Upper lobe of left lung (tissue), 6 donors: Measurements from ENCODE around the gene ADIPOR1. TPM values are rescaled to one million over a fixed set of nuclear protein-coding genes. Genes with fewer than 3 reads are reported as not detected.
A peak's percentile ranks its signal among the peaks of the same experiment; 100 is the strongest.
"Not testable (repeated sequence)": the region's sequence is repeated elsewhere in the genome, so short reads cannot be mapped to it uniquely, and the experiment has no call there.

ENCODE experiments used
- ATAC-seq, 2 donors: fragments of 200-7000 bp; cut with Tn5 transposase; one replicate each; pipeline ENCODE4 v1.9.1; 2022; ENCODE audit warnings: mild to moderate bottlenecking in 2 of 2, moderate library complexity in 2 of 2; ENCODE audit not compliant: low FRiP score in 2 of 2
- DNase-seq, 2 donors: peaks; one replicate each; pipeline ENCODE4 v3.0.0-alpha.2; 2019 to 2020
- H3K27ac ChIP-seq, 4 donors: fragments of 200-600 bp; sonication (generic); one replicate each; pipeline ENCODE4 v1.5.1; 2016 to 2019
- H3K27me3 ChIP-seq, 4 donors: fragments of 200-600 bp; sonication (generic); one replicate each; pipeline ENCODE4 v1.5.1; 2017 to 2019
- H3K36me3 ChIP-seq, 4 donors: fragments of 200-600 bp; sonication (generic); one replicate each; pipeline ENCODE4 v1.5.1; 2016 to 2019
- H3K4me1 ChIP-seq, 4 donors: fragments of 200-600 bp; sonication (generic); one replicate each; pipeline ENCODE4 v1.5.1; 2018 to 2019
- H3K4me3 ChIP-seq, 4 donors: fragments of 200-600 bp; sonication (generic); one replicate each; pipeline ENCODE4 v1.5.1; 2017 to 2019; ENCODE audit warnings: mild to moderate bottlenecking in 2 of 4, moderate library complexity in 1 of 4
- H3K9me3 ChIP-seq, 4 donors: fragments of 200-600 bp; sonication (generic); one replicate each; pipeline ENCODE4 v1.5.1; 2018 to 2019
- EP300 ChIP-seq, 4 donors: sonication (generic); formaldehyde crosslinking; IDR thresholded peaks; one replicate each; pipeline ENCODE4 v1.5.1; 2017; ENCODE audit warnings: antibody characterized with exemption in 4 of 4, control low read depth in 2 of 4
- POLR2A ChIP-seq, 4 donors: fragments of 450-650 bp; IDR thresholded peaks; one replicate each; pipeline ENCODE4 v1.5.1; 2016 to 2017; ENCODE audit warnings: antibody characterized with exemption in 4 of 4, mild to moderate bottlenecking in 2 of 4
- POLR2AphosphoS5 ChIP-seq, 2 donors: sonication (generic); formaldehyde crosslinking; IDR thresholded peaks; one replicate each; pipeline ENCODE4 v1.5.1; 2017; ENCODE audit warnings: antibody characterized with exemption in 2 of 2
- WGBS, 2 donors: methylation state at CpG; one replicate each; pipeline ENCODE4 v1.1.5; 2017 to 2018; 5-methylcytosine and 5-hydroxymethylcytosine counted together
- total RNA-seq, 6 donors: library from RNA; depleted of rRNA in 4 of 6; stranded (reverse); fragments of >200 nt in 4 of 6; gene quantifications; one replicate each; pipeline versions ENCODE4 v1.1.0 to v1.2.1, GENCODE V29; 2016 to 2021
- TF ChIP-seq, protein P1 (sequence below), 6 experiments: fragments of 450-650 bp in 4 of 6; fragments of 200-600 bp in 2 of 6; sonication (generic) in 2 of 6; IDR thresholded peaks; one replicate each; pipeline ENCODE4 v1.5.1; 2016 to 2019; ENCODE audit warnings: antibody characterized with exemption in 6 of 6
- donor health status: DM: no; HTN: no; CAD: no; lungs with moderate emphysema.
- donor health status: DM: no; HTN: yes; CAD: no; lungs with severe emphysema.

ADIPOR1 gene, protein sequence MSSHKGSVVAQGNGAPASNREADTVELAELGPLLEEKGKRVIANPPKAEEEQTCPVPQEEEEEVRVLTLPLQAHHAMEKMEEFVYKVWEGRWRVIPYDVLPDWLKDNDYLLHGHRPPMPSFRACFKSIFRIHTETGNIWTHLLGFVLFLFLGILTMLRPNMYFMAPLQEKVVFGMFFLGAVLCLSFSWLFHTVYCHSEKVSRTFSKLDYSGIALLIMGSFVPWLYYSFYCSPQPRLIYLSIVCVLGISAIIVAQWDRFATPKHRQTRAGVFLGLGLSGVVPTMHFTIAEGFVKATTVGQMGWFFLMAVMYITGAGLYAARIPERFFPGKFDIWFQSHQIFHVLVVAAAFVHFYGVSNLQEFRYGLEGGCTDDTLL
- 100 to 1,000 TPM in 4 of 6 donors, 10 to 100 TPM in 2; 57.6 to 157 (median 125) TPM for total RNA-seq

DNA sequence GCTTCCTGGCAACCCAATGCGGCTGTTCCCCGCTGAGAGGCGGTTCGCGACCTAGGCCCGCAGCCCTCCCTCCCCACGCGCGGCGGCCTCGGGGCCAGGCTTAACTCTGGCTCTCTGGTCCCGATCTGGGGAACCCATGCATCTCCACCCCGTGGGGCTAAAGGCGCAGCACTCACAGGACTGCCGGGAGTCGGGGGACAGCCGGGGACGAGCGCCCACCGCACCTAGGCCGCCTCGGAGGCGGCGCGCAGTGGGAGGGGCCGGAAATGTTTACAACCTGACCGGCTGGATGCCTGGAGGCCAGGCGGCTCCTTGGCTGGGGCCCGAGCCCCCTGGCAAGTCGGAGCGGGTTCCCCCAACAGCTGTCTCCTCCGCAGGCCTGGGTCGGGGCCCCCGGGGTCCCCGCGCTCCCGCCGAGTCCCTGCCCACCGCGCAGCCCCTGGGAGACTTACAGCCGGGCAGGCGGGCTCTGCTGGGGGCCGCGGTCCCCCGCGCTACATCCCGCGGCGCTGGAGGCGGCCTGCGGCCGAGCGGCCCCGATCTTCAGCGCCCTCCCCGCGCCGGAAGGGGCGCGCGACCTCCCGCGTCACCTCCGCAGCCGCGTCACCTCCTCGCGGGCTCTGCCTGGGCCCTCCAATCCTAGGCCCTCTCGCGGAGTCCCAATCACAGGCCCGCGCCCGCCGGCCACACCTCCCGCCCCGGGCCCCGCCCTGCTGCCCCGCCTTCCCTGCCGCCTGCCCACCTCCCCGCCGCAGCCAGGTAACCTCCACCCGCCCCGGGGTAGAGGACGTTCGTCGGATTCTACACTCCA, at the start of gene ADIPOR1:
TSS of gene ADIPOR1 (minus strand) at position 580 of the 811 bp plus-strand sequence. CDS start 7,242 bp downstream, outside the sequence.
- Histone ChIP-seq H3K9me3 (no peaks in the 10 kb centered on the region), H3K4me3 (peak within 1 kb of the TSS; percentile 83 to 99 (median 88)), H3K27ac (peak within 1 kb of the TSS; percentile 95 to 99 (median 96)), H3K4me1 (peaks cover 46 to 55% (median 52%) of the 10 kb centered on the region in 4 donors), H3K36me3 (peaks cover 0 to 17% (median 13%) of the 10 kb centered on the region in 4 donors), H3K27me3 (no peaks in the 10 kb centered on the region)
- peak; percentile 97 to 99 for DNase-seq
- 0% methylated on average over 9 to 45 of the region's 86 CpGs for WGBS, 2 donors
- peak; percentile 97 to 99 for ATAC-seq
- TF ChIP-seq POLR2A (IDR thresholded peaks at IDR 0.05) = peak; percentile 46 to 99 (median 98)
- TF ChIP-seq POLR2AphosphoS5 (IDR thresholded peaks at IDR 0.05) = peak; percentile 85 to 91
- TF ChIP-seq EP300 (IDR thresholded peaks at IDR 0.05) = peak in 1 of 4 donors; percentile 39
- TF ChIP-seq, protein P1, sequence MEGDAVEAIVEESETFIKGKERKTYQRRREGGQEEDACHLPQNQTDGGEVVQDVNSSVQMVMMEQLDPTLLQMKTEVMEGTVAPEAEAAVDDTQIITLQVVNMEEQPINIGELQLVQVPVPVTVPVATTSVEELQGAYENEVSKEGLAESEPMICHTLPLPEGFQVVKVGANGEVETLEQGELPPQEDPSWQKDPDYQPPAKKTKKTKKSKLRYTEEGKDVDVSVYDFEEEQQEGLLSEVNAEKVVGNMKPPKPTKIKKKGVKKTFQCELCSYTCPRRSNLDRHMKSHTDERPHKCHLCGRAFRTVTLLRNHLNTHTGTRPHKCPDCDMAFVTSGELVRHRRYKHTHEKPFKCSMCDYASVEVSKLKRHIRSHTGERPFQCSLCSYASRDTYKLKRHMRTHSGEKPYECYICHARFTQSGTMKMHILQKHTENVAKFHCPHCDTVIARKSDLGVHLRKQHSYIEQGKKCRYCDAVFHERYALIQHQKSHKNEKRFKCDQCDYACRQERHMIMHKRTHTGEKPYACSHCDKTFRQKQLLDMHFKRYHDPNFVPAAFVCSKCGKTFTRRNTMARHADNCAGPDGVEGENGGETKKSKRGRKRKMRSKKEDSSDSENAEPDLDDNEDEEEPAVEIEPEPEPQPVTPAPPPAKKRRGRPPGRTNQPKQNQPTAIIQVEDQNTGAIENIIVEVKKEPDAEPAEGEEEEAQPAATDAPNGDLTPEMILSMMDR (IDR thresholded peaks at IDR 0.05) = peak in 4 of 6 experiments; percentile 30 to 59 (median 44)

DNA sequence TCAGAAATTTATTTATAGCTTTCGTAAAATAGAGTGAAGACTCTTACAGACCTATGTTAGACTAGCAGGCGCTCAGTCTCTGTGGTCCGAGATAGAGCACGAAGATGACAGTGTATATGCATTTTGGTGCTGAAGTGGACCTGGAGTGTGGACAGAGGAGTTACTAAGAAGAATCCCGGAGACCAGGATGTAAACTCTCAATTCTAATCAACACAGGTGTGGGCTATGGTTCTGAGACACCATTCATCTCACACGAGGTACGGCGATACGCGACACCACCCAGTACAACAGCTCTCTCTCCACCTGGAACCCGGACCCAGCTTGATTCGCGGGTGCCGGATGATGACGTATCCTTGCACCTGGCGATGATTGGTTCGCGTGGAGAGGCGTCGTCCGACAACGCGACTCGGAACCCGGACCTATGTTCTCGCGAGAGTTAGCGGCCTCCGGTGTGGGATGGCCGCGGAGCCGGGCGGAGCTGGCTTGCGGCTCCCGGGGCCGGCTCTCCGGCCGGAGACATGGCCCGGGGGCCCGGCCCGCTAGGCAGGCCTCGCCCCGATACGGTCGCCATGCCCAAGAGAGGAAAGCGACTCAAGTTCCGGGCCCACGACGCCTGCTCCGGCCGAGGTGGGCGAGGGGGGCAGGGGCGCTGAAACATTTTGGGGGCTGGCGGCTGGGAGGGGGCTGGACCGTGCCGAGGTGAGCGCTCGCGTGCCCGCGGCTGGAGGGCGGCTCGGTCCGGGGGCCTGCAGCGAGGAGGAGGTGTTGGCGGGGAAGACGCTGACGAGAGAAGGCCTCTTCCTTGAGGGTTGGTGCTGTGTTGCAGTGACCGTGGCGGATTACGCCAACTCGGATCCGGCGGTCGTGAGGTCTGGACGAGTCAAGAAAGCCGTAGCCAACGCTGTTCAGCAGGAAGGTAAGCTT, 49.1 kb upstream of the ADIPOR1 start, which contains the start of gene TMEM183A:
TSS of gene TMEM183A (plus strand) at position 427 of the 924 bp plus-strand sequence. CDS start at position 519, 92 bp downstream.
- ATAC-seq (peak; percentile 99), DNase-seq (peak; percentile 93 to 95)
- peak within 1 kb of the TSS; percentile 83 to 85 (median 84) for H3K4me3 ChIP-seq
- H3K27me3 ChIP-seq = no peaks in the 10 kb centered on the region
- WGBS, 2 donors = 0 to 1% methylated on average over 26 to 52 of the region's 78 CpGs
- peaks cover 9 to 37% (median 19%) of the 10 kb centered on the region in 4 donors for H3K36me3 ChIP-seq
- TF ChIP-seq EP300 (IDR thresholded peaks at IDR 0.05) = peak in 1 of 4 donors; percentile 56
- peak; percentile 50 to 95 (median 77) for TF ChIP-seq POLR2A (IDR thresholded peaks at IDR 0.05)
- TF ChIP-seq, protein P1 (IDR thresholded peaks at IDR 0.05) = peak in 1 of 6 experiments; percentile 30
- peak; percentile 95 to 98 for TF ChIP-seq POLR2AphosphoS5 (IDR thresholded peaks at IDR 0.05)
- peaks cover 14 to 32% (median 17%) of the 10 kb centered on the region in 4 donors for H3K4me1 ChIP-seq
- H3K27ac ChIP-seq = peak within 1 kb of the TSS; percentile 87 to 97 (median 92)
- H3K9me3 ChIP-seq = no peaks in the 10 kb centered on the region

DNA sequence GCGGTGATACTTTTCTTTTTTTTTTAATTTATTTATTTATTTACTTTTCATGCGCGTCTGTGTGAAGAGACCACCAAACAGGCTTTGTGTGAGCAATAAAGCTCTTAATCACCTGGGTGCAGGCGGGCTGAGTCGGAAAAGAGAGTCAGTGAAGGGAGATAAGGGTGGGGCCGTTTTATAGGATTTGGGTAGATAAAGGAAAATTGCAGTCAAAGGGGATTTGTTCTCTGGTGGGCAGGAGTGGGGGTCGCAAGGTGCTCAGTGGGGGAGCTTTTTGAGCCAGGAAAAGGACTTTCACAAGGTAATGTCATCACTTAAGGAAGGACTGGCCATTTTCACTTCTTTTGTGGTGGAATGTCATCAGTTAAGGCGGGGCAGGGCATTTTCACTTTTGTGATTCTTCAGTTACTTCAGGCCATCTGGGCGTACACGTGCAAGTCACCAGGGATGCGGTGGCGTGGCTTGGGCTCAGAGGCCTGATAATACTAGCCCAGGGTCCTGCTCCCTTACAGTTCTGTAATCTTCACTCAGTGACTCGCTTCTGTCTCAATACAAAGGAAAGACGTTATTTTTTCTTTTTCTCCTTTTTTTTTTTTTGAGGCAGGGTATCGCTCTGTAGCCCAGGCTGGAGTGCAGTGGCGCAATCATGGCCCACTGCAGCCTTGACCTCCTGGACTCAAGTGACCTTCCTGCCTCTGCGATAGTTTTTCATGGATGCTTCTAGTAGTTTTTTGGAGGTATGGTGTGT, 47.5 kb upstream of the ADIPOR1 start:
- not testable (repeated sequence) for ATAC-seq
- WGBS, 2 donors = 70 to 78% methylated on average over 17 of the region's 17 CpGs
- H3K27ac ChIP-seq = peak overlapping the region in 1 of 4 donors; percentile 97

DNA sequence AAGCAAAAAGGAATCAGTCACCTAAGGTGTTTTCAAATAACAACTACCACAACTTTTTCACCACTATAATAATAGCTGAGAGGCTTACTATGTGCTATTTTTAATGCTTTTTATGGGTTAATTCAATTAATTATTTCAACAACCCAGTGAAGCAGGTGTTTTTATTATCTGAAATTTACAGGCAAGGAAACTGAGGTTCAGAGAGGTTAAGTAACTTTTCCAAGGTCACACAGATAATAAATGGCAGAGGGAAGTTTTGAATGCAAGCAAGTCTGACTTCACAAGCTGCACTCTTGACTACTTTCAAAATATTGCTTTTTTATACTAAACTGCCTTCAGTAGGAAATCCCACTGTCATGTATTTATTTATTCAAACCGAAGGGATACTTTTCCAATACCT, 44.8 kb upstream of the ADIPOR1 start:
- Histone ChIP-seq H3K4me3 (no peak overlapping the region), H3K4me1 (peaks cover 5 to 20% (median 7%) of the 10 kb centered on the region in 4 donors), H3K27ac (no peak overlapping the region), H3K27me3 (no peaks in the 10 kb centered on the region), H3K9me3 (no peaks in the 10 kb centered on the region), H3K36me3 (no peaks in the 10 kb centered on the region)
- WGBS, 2 donors = 83 to 88% methylated on average over 1 of the region's 1 CpG
- DNase-seq (no peak), ATAC-seq (no peak)
- TF ChIP-seq, protein P1 (IDR thresholded peaks at IDR 0.05) = no peak
- TF ChIP-seq POLR2AphosphoS5 (IDR thresholded peaks at IDR 0.05) (no peak), EP300 (IDR thresholded peaks at IDR 0.05) (no peak), POLR2A (IDR thresholded peaks at IDR 0.05) (no peak)

More for the DNA sequence above, 47.5 kb upstream of the ADIPOR1 start:
- not testable (repeated sequence) for H3K9me3 ChIP-seq, H3K27me3 ChIP-seq, DNase-seq, H3K4me3 ChIP-seq
- Histone ChIP-seq H3K4me1 (peaks cover 14 to 32% (median 17%) of the 10 kb centered on the region in 4 donors), H3K36me3 (peaks cover 5 to 21% (median 10%) of the 10 kb centered on the region in 4 donors)
